Activated T-helper 2 cell treated with anti-CD3 and anti-CD28 coated beads, Interferon-gamma antibody, Interleukin-2, Interleukin-4, amounts not matched to agents 10 μg/mL and 5 μg/mL and 100 μg/mL, durations not matched to agents 14 hours and 24 hours and 36 hours (primary cell): ENCODE data around the gene ACIN1. TPM values are rescaled to one million over a fixed set of nuclear protein-coding genes. Genes with fewer than 3 reads are reported as not detected.

Experiments used
- DNase-seq: peaks from one replicate; pipeline ENCODE4 v3.0.0; 2021; ENCODE audit warnings: low spot score
- H3K27ac Mint-ChIP-seq: one replicate; pipeline ENCODE4 v1.8.0; 2021; ENCODE audit warnings: mixed read lengths
- H3K27me3 Mint-ChIP-seq: one replicate; pipeline ENCODE4 v1.8.0; 2021; ENCODE audit warnings: low read depth, mixed read lengths
- H3K36me3 Mint-ChIP-seq: one replicate; pipeline ENCODE4 v1.8.0; 2021; ENCODE audit warnings: low read depth, mixed read lengths
- H3K4me1 Mint-ChIP-seq: one replicate; pipeline ENCODE4 v1.8.0; 2021; ENCODE audit warnings: low read depth, mixed read lengths
- H3K4me3 Mint-ChIP-seq: one replicate; pipeline ENCODE4 v1.8.0; 2021; ENCODE audit warnings: low read depth, mild to moderate bottlenecking, moderate library complexity, mixed read lengths
- H3K9me3 Mint-ChIP-seq: one replicate; pipeline ENCODE4 v1.8.0; 2021; ENCODE audit warnings: mixed read lengths
- intact Hi-C: fragments of 100-400 bp; cut with micrococcal nuclease; formaldehyde crosslinking; loops from one replicate; pipeline ENCODE4 v1.15.1; 2023
- total RNA-seq: library from RNA; stranded (reverse); gene quantifications from 2 replicates; pipeline ENCODE4 v1.2.3, GENCODE V29; 2022

Gene ACIN1
- total RNA-seq, 1 donor from 2014 or later: 213 TPM

DNA sequence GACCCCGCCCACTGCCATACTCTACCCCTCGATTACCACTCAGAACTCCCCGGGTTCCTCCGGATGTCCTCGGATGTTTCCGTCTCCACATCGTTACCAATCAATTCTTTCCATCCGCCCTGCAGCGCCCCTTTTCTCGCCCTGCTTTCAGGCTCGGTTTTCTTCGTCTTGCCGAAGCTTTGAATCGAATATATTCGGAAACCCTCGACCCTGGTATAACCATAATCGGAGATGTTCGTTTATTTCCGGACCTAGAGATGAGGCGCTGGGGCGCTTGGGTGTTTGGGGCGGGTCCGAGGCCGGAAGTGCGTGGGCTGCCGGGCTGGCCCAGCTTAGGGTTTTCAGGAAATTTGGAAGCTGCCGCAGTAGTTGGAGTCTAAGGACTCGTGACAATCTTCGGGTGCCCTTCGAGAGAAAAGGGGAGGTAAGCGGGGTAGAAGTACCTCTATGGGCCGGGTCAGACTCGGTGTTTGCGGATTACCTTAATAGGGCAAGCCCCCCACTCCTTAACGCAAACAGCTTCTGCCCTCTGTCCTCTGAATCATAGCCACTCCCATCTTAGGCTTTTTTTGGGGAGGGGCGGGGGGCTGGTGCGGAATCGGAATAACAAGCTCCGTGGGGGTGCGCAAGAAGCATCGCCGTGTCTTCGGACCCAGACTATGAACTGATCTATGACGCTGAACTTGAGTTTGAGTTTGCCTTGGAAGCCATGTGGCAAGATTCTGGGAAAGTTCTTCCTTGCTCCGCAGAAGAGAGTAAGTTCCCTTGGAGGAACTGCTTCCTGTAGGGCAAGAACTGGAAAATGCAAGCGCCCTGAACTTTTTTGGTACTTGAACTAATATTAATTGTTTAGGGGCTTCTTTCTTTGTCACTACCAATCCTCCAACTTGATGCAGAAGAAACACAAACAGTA lies 516 bp upstream of the ACIN1 start, which contains the start of gene C14orf119:
C14orf119 (plus strand) TSS at position 310 of the 913 bp plus-strand sequence. CDS start 2,154 bp downstream, outside the sequence.
- Mint-ChIP-seq H3K4me1 (peaks cover 33% of the 10 kb centered on the region), H3K27me3 (no peaks in the 10 kb centered on the region), H3K27ac (no peak within 1 kb of the TSS), H3K36me3 (peaks cover 56% of the 10 kb centered on the region), H3K9me3 (no peaks in the 10 kb centered on the region), H3K4me3 (no peak within 1 kb of the TSS)
- intact Hi-C loops: loop anchor here (1.0 to 2.0 kb wide), 3 partner anchors 61 to 226 kb away; partner anchors contain the start of genes PABPN1 and PSMB5
- peak; percentile 99 for DNase-seq

DNA sequence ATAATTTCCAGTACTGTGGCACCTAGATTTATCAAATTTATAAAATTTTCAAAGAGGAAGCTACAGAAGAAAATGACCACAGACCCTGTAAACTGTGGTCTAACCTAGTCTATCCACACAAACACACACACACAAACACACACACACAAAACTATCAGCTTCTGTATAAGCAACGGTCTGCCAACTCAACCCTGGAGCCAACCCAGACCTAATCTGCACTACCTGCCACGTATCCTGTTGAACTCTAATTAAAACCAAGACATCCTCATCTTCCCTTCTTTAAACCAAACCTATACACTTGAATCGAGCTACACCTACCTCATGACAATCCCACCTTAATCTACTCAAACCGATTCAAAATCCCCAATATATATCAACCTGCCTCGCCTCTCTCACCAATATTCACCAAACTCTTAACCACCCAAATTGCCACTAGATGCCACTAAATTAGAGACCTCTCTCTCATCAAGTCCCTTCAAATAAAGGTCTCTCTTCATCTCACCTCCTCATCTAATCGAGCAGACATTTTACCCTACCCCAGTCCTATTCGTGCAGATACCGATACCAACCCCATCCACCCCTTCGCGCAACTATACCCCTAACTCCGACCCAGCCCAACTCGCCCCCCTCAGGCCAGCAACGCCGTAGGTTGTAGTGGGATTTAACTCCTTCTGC lies 808 bp downstream of the ACIN1 start:
- intact Hi-C loops: loop anchor here (1.0 to 2.0 kb wide), 3 partner anchors 25 to 207 kb away; partner anchors contain the start of gene PSMB5

DNA sequence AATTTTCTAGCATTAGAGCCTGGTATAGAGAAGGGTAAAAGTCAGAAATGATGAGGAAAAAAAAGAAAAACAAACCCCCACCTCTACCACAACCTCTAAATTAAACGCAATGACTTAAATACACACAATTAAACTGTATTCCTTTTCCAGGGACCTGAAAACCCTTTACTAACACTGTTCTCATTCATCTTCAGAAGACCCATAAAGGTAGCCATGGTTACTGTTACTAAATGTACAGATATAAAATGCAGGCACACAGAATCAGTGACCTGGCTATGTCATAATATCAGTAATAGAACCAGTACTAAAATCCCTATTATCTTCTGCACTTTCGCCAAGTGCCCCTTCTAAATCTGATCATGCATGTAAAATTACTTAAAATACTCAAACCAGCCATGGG lies 1.4 kb downstream of the ACIN1 start:
- Mint-ChIP-seq H3K27me3 (no peaks in the 10 kb centered on the region), H3K36me3 (peaks cover 59% of the 10 kb centered on the region), H3K4me3 (no peak overlapping the region), H3K9me3 (no peaks in the 10 kb centered on the region), H3K4me1 (peaks cover 36% of the 10 kb centered on the region), H3K27ac (no peak overlapping the region)
- DNase-seq: no peak
- intact Hi-C loops: no loop called here

More for the DNA sequence above, 808 bp downstream of the ACIN1 start:
- H3K36me3 Mint-ChIP-seq: peaks cover 63% of the 10 kb centered on the region
- no peak overlapping the region for H3K4me3 Mint-ChIP-seq
- H3K27me3 Mint-ChIP-seq: no peaks in the 10 kb centered on the region
- no peak overlapping the region for H3K27ac Mint-ChIP-seq
- peaks cover 36% of the 10 kb centered on the region for H3K4me1 Mint-ChIP-seq
- DNase-seq: no peak
- H3K9me3 Mint-ChIP-seq: no peaks in the 10 kb centered on the region

DNA sequence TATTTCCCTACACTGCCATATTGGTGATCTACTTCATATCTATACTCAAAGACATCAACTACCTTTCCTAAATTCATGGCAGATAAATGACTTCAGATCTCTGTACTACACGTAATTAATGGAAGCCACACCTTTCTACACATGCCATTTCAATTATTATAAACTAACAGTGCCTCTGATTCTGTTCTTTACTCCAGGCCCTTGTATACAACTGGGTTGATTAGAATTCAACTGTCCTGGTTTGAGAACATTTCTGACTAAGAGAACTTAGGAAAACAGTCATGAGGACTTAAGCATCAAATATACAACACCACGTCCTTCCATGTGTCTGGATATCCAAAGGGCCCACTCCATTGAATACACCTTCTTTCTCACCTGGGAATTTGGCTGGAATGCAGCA lies 1.8 kb downstream of the ACIN1 start:
- H3K4me1 Mint-ChIP-seq: peaks cover 36% of the 10 kb centered on the region
- no peaks in the 10 kb centered on the region for H3K27me3 Mint-ChIP-seq
- no peak for DNase-seq
- H3K4me3 Mint-ChIP-seq: peak overlapping the region; percentile 55
- H3K36me3 Mint-ChIP-seq: peaks cover 59% of the 10 kb centered on the region
- H3K9me3 Mint-ChIP-seq: no peaks in the 10 kb centered on the region
- H3K27ac Mint-ChIP-seq: peak overlapping the region; percentile 26
- intact Hi-C loops: no loop called here

DNA sequence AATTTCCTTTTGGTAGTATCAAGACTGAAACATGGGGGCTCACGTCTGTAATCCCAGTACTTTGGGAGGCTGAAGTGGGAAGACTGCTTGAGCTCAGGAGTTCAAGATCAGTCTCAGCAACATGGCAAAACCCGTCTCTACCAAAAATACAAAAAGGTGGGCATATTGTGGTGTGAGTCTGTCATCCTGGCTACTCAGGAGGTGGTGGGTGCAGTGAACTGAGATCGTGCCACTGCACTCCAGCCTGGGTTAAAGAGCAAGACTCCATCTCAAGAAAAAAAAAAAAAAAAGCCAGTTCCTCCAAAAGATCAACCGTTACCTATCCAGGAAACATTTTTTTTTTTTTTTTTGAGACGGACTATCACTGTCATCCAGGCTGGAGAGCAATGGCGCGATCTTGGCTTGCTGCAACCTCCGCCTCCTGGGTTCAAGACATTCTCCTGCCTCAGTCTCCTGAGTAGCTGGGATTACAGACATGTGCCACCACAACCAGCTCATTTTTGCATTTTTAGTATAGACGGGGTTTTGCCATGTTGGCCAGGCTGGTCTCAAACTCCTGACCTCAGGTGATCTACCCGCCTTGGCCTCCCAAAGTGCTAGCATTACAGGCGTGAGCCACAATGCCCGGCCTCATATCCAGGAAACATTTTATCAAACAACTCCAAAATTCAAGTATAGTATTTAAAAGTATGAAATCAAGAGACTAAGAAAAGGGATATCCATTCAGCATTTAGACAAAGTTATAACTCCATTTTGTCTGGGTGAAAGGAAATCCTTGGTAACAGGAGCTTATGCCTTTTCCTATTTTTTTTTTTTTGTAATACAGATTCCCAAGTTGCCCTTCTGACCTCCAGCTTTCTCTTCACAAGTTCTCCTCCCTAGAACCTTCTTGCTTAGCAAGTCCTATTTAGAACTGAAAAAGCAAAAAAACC lies 3.4 kb downstream of the ACIN1 start:
- peaks cover 61% of the 10 kb centered on the region for H3K36me3 Mint-ChIP-seq
- no peaks in the 10 kb centered on the region for H3K27me3 Mint-ChIP-seq
- no peaks in the 10 kb centered on the region for H3K9me3 Mint-ChIP-seq
- H3K4me3 Mint-ChIP-seq: no peak overlapping the region
- no peak overlapping the region for H3K27ac Mint-ChIP-seq
- intact Hi-C loops: no loop called here
- DNase-seq: no peak
- H3K4me1 Mint-ChIP-seq: peaks cover 31% of the 10 kb centered on the region

DNA sequence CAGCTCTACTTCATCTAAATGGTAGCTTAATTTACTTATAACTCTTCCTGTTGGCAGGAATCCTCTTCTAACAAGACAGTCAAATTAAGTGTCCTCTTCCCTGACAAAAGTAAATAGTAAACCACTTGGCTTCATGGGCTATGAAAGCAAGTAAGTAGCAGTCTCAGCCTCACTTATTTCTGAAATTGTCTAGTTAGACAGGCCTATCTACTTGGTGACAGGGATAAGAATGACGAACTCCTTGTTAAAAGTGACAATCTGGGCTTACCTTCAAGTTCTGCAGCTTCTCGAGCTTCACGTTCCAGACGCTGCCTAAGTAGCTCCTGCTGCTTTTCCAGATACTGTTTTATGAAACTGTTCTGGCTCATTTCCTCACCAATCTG lies 4.7 kb downstream of the ACIN1 start:
- H3K27me3 Mint-ChIP-seq: no peaks in the 10 kb centered on the region
- H3K9me3 Mint-ChIP-seq: no peaks in the 10 kb centered on the region
- H3K36me3 Mint-ChIP-seq: peaks cover 74% of the 10 kb centered on the region
- no peak for DNase-seq
- H3K4me3 Mint-ChIP-seq: no peak overlapping the region
- intact Hi-C loops: no loop called here
- H3K27ac Mint-ChIP-seq: no peak overlapping the region
- peaks cover 41% of the 10 kb centered on the region for H3K4me1 Mint-ChIP-seq

DNA sequence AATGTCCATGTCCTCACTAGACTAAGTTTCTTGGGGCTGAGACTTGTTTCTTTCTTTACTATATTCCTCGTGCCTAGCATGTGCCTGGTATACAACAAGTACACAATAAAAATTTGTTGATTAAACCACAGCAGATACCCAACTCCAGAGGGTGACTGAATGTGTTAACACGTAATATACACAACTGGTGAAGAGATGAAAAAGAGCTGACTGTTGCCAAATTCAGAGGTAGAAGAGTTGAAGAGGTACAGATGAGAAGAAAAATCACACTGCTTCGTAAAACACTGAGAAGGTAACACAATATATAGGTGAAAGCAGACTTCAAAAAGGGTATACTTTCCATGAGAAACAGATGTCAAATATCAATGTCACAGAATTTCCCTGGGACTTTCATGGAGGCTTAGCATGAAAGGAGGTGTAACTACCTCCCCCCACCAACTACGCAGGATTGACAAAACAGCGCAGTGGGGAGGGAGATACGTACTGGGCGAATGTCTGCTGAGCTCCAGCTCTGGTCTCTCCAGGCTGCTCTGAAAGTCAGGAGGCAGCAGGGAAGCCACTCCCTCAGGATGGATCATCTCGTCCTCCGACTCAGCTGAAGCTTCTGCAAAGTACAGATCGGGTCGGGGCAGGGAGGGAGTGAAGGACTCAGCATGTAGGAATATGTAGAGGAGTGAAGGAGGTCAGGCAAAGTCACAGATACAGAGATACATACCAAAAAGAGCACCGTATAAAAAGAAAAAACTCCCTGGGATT lies 5.3 kb downstream of the ACIN1 start:
- intact Hi-C loops: no loop called here
- H3K27ac Mint-ChIP-seq: no peak overlapping the region
- DNase-seq: no peak
- H3K27me3 Mint-ChIP-seq: no peaks in the 10 kb centered on the region
- peaks cover 79% of the 10 kb centered on the region for H3K36me3 Mint-ChIP-seq
- no peak overlapping the region for H3K4me3 Mint-ChIP-seq
- H3K4me1 Mint-ChIP-seq: peaks cover 43% of the 10 kb centered on the region
- no peaks in the 10 kb centered on the region for H3K9me3 Mint-ChIP-seq

DNA sequence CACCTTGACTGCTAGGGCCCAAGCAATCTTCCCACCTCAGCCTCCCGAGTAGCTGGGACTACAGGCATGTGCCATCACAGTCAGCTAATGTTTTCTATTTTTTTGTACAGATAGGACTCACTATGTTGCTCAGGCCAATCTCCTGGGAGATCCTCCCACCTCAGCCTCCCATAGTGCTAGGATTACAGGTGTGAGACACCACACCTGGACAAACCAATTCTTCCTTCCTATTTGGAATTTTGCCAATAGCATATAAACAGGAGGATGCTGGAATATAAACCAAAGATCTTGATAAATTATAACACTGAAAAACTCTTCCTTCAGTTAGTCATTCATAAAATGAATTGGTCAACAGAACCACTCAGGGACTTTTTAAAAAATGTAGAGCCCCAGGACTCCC lies 8.4 kb downstream of the ACIN1 start:
- Mint-ChIP-seq H3K4me3 (no peak overlapping the region), H3K27me3 (no peaks in the 10 kb centered on the region), H3K27ac (no peak overlapping the region), H3K4me1 (peaks cover 30% of the 10 kb centered on the region), H3K9me3 (no peaks in the 10 kb centered on the region), H3K36me3 (peaks cover 68% of the 10 kb centered on the region)
- intact Hi-C loops: no loop called here
- DNase-seq: no peak

DNA sequence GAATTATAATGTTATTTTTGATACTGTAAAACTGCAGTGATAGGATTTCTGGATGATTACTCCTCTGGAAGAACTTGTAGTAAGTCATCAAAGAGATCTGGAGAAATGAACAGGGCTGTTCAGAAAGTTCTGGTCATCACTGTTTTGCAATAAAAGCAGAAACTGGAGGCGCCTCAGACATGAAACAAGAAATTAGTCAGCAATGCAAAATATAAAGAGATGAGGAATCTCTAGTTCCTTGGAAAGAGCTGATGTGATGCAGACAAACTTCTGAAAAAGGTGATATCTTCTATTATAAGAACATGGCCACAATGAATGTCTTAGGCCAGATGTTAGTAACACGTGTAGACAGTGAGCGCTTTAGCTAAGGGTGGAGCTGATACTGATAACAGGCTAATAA lies 9.5 kb downstream of the ACIN1 start:
- H3K4me3 Mint-ChIP-seq: no peak overlapping the region
- intact Hi-C loops: no loop called here
- peak overlapping the region; percentile 86 for H3K27ac Mint-ChIP-seq
- no peaks in the 10 kb centered on the region for H3K27me3 Mint-ChIP-seq
- peaks cover 74% of the 10 kb centered on the region for H3K36me3 Mint-ChIP-seq
- H3K9me3 Mint-ChIP-seq: no peaks in the 10 kb centered on the region
- no peak for DNase-seq
- peaks cover 28% of the 10 kb centered on the region for H3K4me1 Mint-ChIP-seq

DNA sequence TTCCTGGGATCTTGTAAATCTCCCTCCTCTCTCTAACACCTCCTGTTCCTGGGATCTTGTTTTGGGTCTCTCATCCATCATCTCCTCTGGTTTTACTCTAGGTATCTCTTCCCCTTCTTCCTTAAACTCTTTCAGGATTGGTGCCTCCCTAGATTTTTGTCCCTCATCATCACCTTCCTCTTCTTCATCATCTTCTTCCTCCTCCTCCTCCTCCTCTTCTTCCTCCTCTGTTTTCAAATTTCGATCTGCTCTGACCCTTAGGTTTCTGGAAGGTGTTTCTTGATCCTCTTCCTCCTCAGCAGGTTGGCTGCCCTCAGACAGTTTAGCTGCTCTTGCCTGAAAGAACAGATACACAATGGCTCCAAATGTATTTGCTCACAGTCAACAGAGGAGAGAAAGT lies 14.5 kb downstream of the ACIN1 start:
- H3K4me3 Mint-ChIP-seq: no peak overlapping the region
- H3K27me3 Mint-ChIP-seq: no peaks in the 10 kb centered on the region
- intact Hi-C loops: no loop called here
- H3K4me1 Mint-ChIP-seq: peaks cover 9% of the 10 kb centered on the region
- peaks cover 71% of the 10 kb centered on the region for H3K36me3 Mint-ChIP-seq
- peak overlapping the region; percentile 20 for H3K27ac Mint-ChIP-seq
- DNase-seq: no peak
- no peaks in the 10 kb centered on the region for H3K9me3 Mint-ChIP-seq

DNA sequence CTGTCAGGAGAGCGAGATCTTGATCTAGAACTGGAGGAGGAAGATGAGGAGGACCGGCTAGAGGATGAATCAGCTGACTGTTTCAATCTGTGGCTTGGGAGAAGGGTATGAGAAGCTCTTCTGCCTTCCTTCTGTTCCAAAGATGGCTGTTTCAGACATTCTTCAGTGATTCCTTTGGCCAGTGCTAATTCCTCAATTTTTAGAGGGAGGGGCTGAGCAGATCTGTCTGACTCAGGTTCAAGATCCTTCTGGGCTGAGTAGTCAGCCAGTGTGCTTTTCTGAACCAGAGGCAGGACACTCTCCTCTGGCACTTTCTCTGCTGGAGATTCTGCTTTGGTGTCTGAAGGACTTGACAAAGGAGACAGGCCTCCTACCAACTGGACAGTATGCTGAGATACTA lies 15.2 kb downstream of the ACIN1 start:
- no peak overlapping the region for H3K27ac Mint-ChIP-seq
- no peak overlapping the region for H3K4me3 Mint-ChIP-seq
- H3K36me3 Mint-ChIP-seq: peaks cover 70% of the 10 kb centered on the region

DNA sequence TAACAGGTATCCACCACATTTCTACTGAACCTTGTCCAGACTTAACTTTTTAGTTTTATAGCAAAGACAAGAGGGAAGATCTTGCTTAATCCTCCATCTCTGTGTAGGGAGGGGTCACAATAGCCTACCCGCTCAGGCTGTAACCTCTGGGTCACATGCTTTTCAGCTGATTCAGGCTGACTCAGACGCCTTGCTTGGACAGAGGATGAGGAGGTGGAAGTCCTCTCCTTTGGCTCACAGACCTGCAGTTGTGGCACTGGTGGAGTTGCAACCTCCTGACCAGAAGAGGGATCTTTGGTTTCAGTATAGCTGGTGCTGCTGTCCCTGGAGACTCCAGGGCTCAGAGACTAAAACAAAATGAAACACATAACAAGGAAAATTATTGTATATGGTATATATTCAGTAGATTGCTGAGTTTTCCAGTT lies 16.2 kb downstream of the ACIN1 start:
- Mint-ChIP-seq H3K27ac (no peak overlapping the region), H3K9me3 (no peaks in the 10 kb centered on the region), H3K36me3 (peaks cover 72% of the 10 kb centered on the region), H3K27me3 (no peaks in the 10 kb centered on the region), H3K4me1 (peaks cover 3% of the 10 kb centered on the region), H3K4me3 (no peak overlapping the region)
- DNase-seq: no peak
- intact Hi-C loops: no loop called here

More for the DNA sequence above, 15.2 kb downstream of the ACIN1 start:
- Mint-ChIP-seq H3K4me1 (peaks cover 5% of the 10 kb centered on the region), H3K27me3 (no peaks in the 10 kb centered on the region), H3K9me3 (no peaks in the 10 kb centered on the region)
- intact Hi-C loops: no loop called here
- DNase-seq: no peak
